ENCODE data around the gene AUTS2.

AUTS2 gene

DNA sequence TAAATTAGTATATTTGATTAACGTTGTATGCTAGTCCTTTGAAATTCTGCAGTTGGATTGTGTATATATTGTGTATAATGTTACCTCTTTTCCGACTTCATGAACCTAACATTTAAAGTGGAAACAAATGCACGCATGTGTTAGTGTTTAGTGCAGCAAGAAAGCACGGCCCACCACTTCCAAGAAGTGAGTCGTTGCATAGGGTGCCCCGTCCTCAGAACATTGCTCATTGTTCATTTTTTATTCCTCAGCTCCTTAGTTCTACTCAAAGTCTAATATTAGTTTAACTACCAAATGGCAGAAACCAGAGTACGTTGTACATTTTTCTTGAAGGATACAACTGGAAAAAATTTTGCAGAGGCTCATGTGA, 407.6 kb downstream of the AUTS2 start:
- no peak overlapping the region for H3K27ac Mint-ChIP-seq (ENCODE audit: low read depth)
- H3K9me3 Mint-ChIP-seq: no peaks in the 10 kb centered on the region
- H3K4me3 Mint-ChIP-seq: no peak overlapping the region
- H3K36me3 Mint-ChIP-seq (ENCODE audit: insufficient read depth): no peaks in the 10 kb centered on the region
- DNase-seq (ENCODE audit: low spot score in 2 of 2) (no peak), ATAC-seq (replicated peaks; ENCODE audit: extremely low read depth, poor library complexity, severe bottlenecking) (no peak)
- H3K4me1 Mint-ChIP-seq: peaks cover 9% of the 10 kb centered on the region
- peaks cover 35% of the 10 kb centered on the region for H3K27me3 Mint-ChIP-seq

DNA sequence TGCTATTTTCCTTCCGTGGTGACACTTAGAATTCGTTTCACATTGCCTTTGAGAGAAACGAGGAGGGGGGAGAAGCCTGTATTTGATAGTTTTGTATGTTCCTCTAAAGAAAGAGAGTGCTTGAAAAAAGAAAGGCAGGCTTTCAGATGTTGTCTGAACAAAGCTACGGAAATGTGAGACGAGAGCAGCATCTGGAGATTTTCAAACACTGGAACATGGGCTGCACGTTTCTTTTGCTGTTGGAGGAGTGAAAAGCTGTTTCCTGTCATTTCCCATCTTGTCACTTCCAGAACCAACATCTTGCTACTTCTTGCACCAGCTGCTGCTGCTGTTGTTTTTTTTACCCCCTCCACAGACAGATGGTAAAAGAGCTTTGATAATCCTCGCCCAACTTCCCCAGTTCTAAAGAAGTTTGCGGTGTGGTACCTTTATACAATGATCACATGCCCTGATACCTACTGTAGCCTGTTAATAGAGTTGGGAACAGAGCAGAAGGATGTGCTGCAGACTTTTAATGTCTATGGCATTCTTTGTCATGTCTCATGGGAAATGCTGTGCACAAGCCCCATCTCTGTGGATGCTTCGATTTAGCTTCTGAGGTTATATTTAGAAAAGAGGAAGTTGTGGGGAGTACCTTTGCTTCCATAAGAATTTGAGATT, 408.1 kb downstream of the AUTS2 start:
- Mint-ChIP-seq H3K9me3 (no peaks in the 10 kb centered on the region), H3K4me3 (no peak overlapping the region), H3K36me3 (ENCODE audit: insufficient read depth) (no peaks in the 10 kb centered on the region), H3K27ac (ENCODE audit: low read depth) (no peak overlapping the region), H3K4me1 (peaks cover 9% of the 10 kb centered on the region), H3K27me3 (peaks cover 35% of the 10 kb centered on the region)
- DNase-seq (ENCODE audit: low spot score in 2 of 2) (no peak), ATAC-seq (replicated peaks; ENCODE audit: extremely low read depth, poor library complexity, severe bottlenecking) (no peak)

- Mint-ChIP-seq H3K27me3 (peaks cover 35% of the 10 kb centered on the region), H3K4me3 (no peak overlapping the region), H3K27ac (ENCODE audit: low read depth) (no peak overlapping the region), H3K9me3 (no peaks in the 10 kb centered on the region), H3K36me3 (ENCODE audit: insufficient read depth) (no peaks in the 10 kb centered on the region), H3K4me1 (peaks cover 9% of the 10 kb centered on the region)
- ATAC-seq (replicated peaks; ENCODE audit: extremely low read depth, poor library complexity, severe bottlenecking) (no peak), DNase-seq (ENCODE audit: low spot score in 2 of 2) (no peak)
Measured at GRCh38 chr7:70008466-70008865, 410.2 kb downstream of the AUTS2 start.

GRCh38 chr7:70014472-70015177, 416.4 kb downstream of the AUTS2 start:
- no peaks in the 10 kb centered on the region for H3K9me3 Mint-ChIP-seq
- H3K36me3 Mint-ChIP-seq (ENCODE audit: insufficient read depth): peaks cover 2% of the 10 kb centered on the region
- H3K27me3 Mint-ChIP-seq: peaks cover 37% of the 10 kb centered on the region
- no peak for ATAC-seq (replicated peaks; ENCODE audit: extremely low read depth, poor library complexity, severe bottlenecking)
- no peak for DNase-seq (ENCODE audit: low spot score in 2 of 2)
- no peaks in the 10 kb centered on the region for H3K4me1 Mint-ChIP-seq
- H3K27ac Mint-ChIP-seq (ENCODE audit: low read depth): no peak overlapping the region
- no peak overlapping the region for H3K4me3 Mint-ChIP-seq

GRCh38 chr7:70015353-70015752, 417.1 kb downstream of the AUTS2 start:
- Mint-ChIP-seq H3K36me3 (ENCODE audit: insufficient read depth) (peaks cover 2% of the 10 kb centered on the region), H3K27me3 (peaks cover 34% of the 10 kb centered on the region), H3K4me1 (no peaks in the 10 kb centered on the region), H3K4me3 (no peak overlapping the region), H3K27ac (ENCODE audit: low read depth) (no peak overlapping the region), H3K9me3 (no peaks in the 10 kb centered on the region)
- no peak for DNase-seq (ENCODE audit: low spot score in 2 of 2)
- no peak for ATAC-seq (replicated peaks; ENCODE audit: extremely low read depth, poor library complexity, severe bottlenecking)

DNA sequence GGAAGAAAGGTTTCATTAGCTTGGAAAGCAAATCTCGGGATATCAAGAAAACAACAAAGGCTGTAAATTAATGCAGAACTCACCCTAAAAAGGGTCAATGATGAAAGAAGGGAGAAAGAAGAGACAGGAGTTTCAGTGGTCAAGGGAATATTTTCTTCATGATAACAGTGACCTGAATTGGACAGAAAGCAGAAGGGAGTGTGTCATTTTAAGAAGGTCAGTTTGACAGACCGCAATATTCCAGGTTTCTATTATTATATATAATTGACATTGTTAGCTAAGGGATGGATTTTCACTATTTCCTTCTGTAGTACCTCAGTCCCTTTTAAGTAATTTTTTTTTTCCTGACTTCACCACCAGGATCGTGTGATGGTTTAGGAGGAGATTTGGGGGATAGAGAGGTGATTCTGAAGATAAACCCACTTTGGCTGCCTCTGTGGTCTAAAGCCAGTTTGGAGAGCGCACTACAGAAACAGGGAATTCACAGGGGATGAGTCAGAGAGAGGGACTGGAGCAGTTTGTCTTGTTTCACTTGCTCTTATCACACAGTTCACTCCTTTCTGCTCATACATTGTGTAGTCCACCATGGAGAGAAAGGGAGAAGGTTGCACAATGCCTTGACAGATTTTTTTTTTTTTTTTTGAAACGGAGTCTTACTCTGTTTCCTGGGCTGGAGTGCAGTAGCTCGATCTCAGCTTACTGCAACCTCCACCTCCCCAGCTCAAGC, 417.9 kb downstream of the AUTS2 start:
- peaks cover 29% of the 10 kb centered on the region for H3K27me3 Mint-ChIP-seq
- H3K36me3 Mint-ChIP-seq (ENCODE audit: insufficient read depth): peaks cover 3% of the 10 kb centered on the region
- H3K9me3 Mint-ChIP-seq: no peaks in the 10 kb centered on the region
- H3K4me3 Mint-ChIP-seq: no peak overlapping the region
- H3K27ac Mint-ChIP-seq (ENCODE audit: low read depth): no peak overlapping the region
- DNase-seq (ENCODE audit: low spot score in 2 of 2) (no peak), ATAC-seq (replicated peaks; ENCODE audit: extremely low read depth, poor library complexity, severe bottlenecking) (no peak)
- H3K4me1 Mint-ChIP-seq: no peaks in the 10 kb centered on the region

DNA sequence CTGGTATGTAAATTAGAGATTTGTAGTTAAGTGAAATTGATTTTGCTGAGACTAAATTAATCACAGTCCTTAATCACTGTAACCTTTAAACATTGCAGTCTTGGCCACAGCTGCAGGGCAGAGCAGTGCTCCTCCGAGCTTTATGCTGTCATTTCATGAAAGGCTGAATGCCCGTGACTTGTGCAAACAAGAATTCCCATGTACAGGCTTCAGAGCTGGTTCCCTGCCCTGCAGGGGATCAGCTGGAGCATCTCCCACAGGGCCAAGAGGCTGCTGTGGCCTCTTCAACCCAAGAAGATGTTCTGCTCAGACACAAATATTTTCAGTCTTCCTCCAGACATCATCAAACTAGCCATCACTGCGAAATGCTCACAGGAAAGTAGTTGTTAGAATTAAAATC, 419.1 kb downstream of the AUTS2 start:
- Mint-ChIP-seq H3K4me1 (no peaks in the 10 kb centered on the region), H3K4me3 (no peak overlapping the region), H3K9me3 (no peaks in the 10 kb centered on the region), H3K27me3 (peaks cover 29% of the 10 kb centered on the region), H3K27ac (ENCODE audit: low read depth) (no peak overlapping the region), H3K36me3 (ENCODE audit: insufficient read depth) (peaks cover 3% of the 10 kb centered on the region)
- ATAC-seq (replicated peaks; ENCODE audit: extremely low read depth, poor library complexity, severe bottlenecking): no peak
- no peak for DNase-seq (ENCODE audit: low spot score in 2 of 2)

GRCh38 chr7:70018700-70019099, 420.4 kb downstream of the AUTS2 start:
- Mint-ChIP-seq H3K36me3 (ENCODE audit: insufficient read depth) (peaks cover 3% of the 10 kb centered on the region), H3K9me3 (no peaks in the 10 kb centered on the region), H3K27ac (ENCODE audit: low read depth) (no peak overlapping the region), H3K4me3 (no peak overlapping the region), H3K27me3 (peaks cover 29% of the 10 kb centered on the region), H3K4me1 (no peaks in the 10 kb centered on the region)
- DNase-seq (ENCODE audit: low spot score in 2 of 2) (no peak), ATAC-seq (replicated peaks; ENCODE audit: extremely low read depth, poor library complexity, severe bottlenecking) (no peak)

GRCh38 chr7:70027867-70028266, 429.6 kb downstream of the AUTS2 start:
- ATAC-seq (replicated peaks; ENCODE audit: extremely low read depth, poor library complexity, severe bottlenecking): no peak
- no peaks in the 10 kb centered on the region for H3K36me3 Mint-ChIP-seq (ENCODE audit: insufficient read depth)
- no peak for DNase-seq (ENCODE audit: low spot score in 2 of 2)
- H3K27ac Mint-ChIP-seq (ENCODE audit: low read depth): no peak overlapping the region
- H3K9me3 Mint-ChIP-seq: no peaks in the 10 kb centered on the region
- H3K4me1 Mint-ChIP-seq: peaks cover 10% of the 10 kb centered on the region
- H3K4me3 Mint-ChIP-seq: no peak overlapping the region
- H3K27me3 Mint-ChIP-seq: peaks cover 11% of the 10 kb centered on the region

- ATAC-seq (replicated peaks; ENCODE audit: extremely low read depth, poor library complexity, severe bottlenecking): no peak
- no peak for DNase-seq (ENCODE audit: low spot score in 2 of 2)
- Mint-ChIP-seq H3K9me3 (no peaks in the 10 kb centered on the region), H3K4me3 (no peak overlapping the region), H3K4me1 (peaks cover 10% of the 10 kb centered on the region), H3K27ac (ENCODE audit: low read depth) (no peak overlapping the region), H3K36me3 (ENCODE audit: insufficient read depth) (no peaks in the 10 kb centered on the region), H3K27me3 (peaks cover 11% of the 10 kb centered on the region)
Measured at GRCh38 chr7:70028620-70029019, 430.3 kb downstream of the AUTS2 start.

DNA sequence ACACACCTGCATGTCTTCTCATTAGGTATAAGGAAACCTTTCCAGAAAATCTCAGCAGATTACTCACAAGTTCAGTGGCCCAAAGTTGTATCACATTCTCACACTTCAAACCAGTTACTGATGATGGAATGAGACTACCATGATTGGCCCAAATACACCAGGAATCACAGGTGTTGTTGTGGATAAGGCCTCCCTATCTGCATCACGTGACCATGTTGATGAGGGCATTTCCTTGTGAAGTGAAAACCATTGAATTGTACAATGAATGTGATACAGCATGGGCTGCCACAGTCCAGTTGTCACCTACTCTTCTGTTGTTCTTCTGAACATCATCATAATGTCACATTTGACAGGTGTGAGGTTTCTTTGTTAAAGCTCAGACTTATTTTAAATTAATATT, 431.7 kb downstream of the AUTS2 start:
- H3K27ac Mint-ChIP-seq (ENCODE audit: low read depth): no peak overlapping the region
- H3K4me1 Mint-ChIP-seq: peaks cover 10% of the 10 kb centered on the region
- H3K9me3 Mint-ChIP-seq: no peaks in the 10 kb centered on the region
- H3K36me3 Mint-ChIP-seq (ENCODE audit: insufficient read depth): no peaks in the 10 kb centered on the region
- no peak overlapping the region for H3K4me3 Mint-ChIP-seq
- no peak for ATAC-seq (replicated peaks; ENCODE audit: extremely low read depth, poor library complexity, severe bottlenecking)
- H3K27me3 Mint-ChIP-seq: peaks cover 11% of the 10 kb centered on the region
- DNase-seq (ENCODE audit: low spot score in 2 of 2): no peak

DNA sequence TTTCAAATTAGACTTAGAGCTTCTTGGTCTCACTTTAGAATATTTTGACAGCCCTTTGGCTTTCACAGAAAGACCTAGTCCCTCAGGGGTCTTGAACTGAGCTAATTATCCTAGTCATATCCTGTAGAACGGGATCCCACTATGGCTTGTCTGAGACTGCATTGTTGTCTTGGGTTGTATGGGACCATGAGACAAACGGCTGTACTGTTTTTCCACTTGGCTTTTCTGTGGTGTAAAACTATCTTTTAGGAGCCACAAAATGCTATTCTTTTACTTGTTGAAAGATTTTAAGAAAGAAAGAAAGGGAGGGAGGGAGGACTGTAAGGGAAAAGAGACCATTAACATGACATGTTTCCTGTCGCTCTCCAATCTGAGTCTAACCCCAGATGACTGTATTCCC, 432.5 kb downstream of the AUTS2 start:
- ATAC-seq (replicated peaks; ENCODE audit: extremely low read depth, poor library complexity, severe bottlenecking) (no peak), DNase-seq (ENCODE audit: low spot score in 2 of 2) (no peak)
- no peaks in the 10 kb centered on the region for H3K36me3 Mint-ChIP-seq (ENCODE audit: insufficient read depth)
- peaks cover 11% of the 10 kb centered on the region for H3K27me3 Mint-ChIP-seq
- H3K9me3 Mint-ChIP-seq: no peaks in the 10 kb centered on the region
- no peak overlapping the region for H3K27ac Mint-ChIP-seq (ENCODE audit: low read depth)
- peaks cover 10% of the 10 kb centered on the region for H3K4me1 Mint-ChIP-seq
- H3K4me3 Mint-ChIP-seq: no peak overlapping the region

DNA sequence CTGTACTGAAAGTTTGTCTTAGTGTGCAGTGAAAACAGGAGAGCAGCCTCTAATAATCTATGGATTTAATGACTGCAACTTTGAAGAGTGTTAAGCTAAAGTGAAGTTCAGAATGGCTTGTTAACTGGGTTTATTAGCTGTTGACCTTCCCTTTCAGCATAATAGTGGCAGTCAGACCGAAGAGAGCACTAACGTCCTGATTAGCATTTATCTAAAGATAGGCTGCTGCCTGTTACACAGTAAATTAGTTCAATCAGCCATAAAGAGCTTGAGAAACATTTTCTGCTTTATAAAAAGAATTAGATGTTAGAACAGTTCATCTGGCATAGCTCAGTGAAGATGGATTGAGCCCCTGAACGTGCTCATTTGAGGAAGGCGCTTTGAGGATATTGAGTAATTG, 433.0 kb downstream of the AUTS2 start:
- H3K36me3 Mint-ChIP-seq (ENCODE audit: insufficient read depth): no peaks in the 10 kb centered on the region
- ATAC-seq (replicated peaks; ENCODE audit: extremely low read depth, poor library complexity, severe bottlenecking) (no peak), DNase-seq (ENCODE audit: low spot score in 2 of 2) (no peak)
- peaks cover 10% of the 10 kb centered on the region for H3K4me1 Mint-ChIP-seq
- H3K27ac Mint-ChIP-seq (ENCODE audit: low read depth): no peak overlapping the region
- H3K4me3 Mint-ChIP-seq: no peak overlapping the region
- H3K9me3 Mint-ChIP-seq: no peaks in the 10 kb centered on the region
- peaks cover 11% of the 10 kb centered on the region for H3K27me3 Mint-ChIP-seq
